NCI-H510A treated with DMSO at 0.1 percent for 48 hours (cell line): Measurements from ENCODE around the gene RTL10.

Experiments used
- DNase-seq: peaks from one replicate; lab custom pipeline; 2025; lab: John Stamatoyannopoulos, UW

Gene RTL10

DNA sequence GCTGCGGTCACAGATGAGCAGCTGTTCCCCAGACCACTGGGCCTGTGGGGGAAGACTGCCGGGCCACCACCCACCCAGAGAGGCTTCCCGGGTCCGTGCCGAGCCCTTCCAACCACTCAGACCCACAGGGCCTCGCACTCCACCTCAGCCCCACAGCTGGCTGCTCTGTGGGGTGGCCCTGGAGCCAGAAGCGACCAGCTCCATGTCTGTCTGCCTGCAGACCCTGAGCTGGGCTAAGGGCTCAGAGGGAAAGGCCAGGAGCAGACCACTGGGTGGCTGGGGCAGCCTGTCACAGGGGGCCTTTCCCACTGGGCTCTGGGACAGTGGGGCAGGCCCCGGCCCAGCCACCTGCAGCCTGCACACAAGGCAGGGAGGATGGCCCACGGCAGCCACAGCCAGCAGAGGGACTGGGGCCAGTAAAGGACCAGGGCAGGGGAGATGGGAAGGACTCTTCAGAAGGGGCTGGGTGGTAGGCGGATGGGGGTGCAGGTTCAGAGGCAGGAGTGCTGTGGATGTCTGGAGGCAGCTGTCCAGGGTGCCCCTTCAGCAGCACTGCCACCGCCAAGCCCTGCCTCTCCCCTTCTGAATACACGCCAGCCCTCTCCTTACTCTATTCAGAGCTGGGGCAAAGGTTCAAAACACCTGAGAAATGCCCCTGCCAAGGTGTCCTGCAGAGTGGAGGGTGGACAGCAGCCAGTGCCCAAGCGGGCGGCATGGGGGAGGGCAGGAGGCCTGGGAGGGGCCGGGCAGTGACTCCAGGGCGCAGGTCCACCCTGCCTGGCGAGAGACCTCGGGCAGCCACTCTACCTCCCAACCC, 32.2 kb downstream of the RTL10 start:
- DNase-seq: no peak

GRCh38 chr22:19821523-19822300, 33.0 kb downstream of the RTL10 start:
- no peak for DNase-seq

- DNase-seq: no peak
These were observed 33.7 kb downstream of the RTL10 start for GRCh38 chr22:19820880-19821522.

- no peak for DNase-seq
These were observed 34.5 kb downstream of the RTL10 start for GRCh38 chr22:19819911-19820879.

DNA sequence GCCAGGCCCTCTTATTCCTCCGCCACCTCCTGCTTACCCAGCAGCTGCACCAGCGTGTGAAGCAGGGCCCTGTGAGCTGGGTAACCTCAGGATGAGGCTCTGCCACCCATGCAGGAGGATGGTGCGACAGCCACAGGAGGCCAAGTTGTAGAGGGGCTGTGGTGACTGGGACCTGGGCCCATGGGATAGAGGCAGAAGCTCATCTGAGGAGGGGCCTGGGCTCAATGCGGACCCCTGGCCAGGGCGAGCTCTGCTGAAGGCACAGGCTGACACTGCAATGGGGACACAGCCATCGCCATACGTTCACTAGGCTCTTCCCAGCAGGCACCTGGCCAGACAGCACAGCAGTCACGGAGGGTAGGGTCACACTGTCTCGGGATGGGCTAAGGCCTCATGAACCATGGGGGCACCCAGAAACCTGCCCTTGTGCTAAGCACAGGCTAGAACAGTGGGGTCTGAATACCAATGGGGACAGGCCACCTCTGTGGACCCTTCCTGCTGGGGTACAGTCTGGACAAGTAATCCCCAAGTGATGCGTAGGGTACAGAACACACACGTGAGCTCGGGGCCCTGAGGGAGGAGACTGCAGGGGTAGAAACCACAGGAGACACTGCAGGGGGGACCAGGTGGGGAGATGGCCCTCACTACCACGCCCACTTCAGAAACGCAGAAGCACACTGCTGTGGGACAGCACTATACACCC, 35.3 kb downstream of the RTL10 start:
- DNase-seq: no peak

- DNase-seq: no peak
These were observed 36.1 kb downstream of the RTL10 start for GRCh38 chr22:19818324-19819207.

- DNase-seq: no peak
These were observed 38.1 kb downstream of the RTL10 start for GRCh38 chr22:19816372-19817119.

DNA sequence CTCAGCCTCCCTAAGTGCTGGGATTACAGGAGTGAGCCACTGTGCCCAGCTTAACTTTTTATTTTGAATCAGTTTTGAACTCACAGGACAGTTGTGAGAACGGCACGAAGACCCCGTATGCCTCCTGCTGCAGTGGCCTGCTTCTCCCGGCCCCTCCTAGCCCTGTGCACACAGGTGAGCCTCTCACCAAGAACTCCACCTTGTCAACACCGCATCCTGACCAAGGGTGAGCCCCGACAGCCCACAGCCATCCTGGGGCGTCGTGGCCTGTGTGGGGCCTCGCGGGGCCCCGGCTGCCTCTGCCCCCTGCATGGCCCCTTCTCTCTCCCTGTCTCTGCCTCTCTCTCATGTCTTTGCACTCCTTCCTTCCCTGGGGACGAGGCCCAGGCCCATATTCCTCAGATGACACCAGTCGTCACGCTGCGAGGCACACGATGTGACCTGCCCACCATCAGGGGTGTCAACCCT, 38.8 kb downstream of the RTL10 start:
- no peak for DNase-seq

GRCh38 chr22:19815093-19815822, 39.4 kb downstream of the RTL10 start:
- no peak for DNase-seq

DNA sequence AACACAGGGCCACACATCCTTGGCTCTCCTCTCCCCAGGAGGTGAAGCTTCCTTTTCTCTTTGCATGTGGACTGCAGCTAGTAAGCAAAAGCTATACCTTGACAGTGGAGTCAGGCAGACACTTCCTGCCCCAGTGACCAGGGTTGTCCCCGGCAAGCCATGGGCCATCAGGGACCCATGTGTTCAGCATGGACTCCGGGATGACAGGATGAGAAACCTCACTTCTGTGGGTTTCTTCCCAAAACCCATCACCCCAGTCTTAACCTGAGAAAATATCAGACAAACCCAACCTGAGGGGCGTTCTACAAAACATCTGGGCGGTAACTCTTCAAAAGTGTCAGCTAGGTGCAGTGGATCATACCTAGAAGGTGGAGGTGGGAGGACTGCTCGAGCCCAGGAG, 40.2 kb downstream of the RTL10 start:
- no peak for DNase-seq

- DNase-seq: no peak
These were observed 41.8 kb downstream of the RTL10 start for GRCh38 chr22:19812910-19813309.

DNA sequence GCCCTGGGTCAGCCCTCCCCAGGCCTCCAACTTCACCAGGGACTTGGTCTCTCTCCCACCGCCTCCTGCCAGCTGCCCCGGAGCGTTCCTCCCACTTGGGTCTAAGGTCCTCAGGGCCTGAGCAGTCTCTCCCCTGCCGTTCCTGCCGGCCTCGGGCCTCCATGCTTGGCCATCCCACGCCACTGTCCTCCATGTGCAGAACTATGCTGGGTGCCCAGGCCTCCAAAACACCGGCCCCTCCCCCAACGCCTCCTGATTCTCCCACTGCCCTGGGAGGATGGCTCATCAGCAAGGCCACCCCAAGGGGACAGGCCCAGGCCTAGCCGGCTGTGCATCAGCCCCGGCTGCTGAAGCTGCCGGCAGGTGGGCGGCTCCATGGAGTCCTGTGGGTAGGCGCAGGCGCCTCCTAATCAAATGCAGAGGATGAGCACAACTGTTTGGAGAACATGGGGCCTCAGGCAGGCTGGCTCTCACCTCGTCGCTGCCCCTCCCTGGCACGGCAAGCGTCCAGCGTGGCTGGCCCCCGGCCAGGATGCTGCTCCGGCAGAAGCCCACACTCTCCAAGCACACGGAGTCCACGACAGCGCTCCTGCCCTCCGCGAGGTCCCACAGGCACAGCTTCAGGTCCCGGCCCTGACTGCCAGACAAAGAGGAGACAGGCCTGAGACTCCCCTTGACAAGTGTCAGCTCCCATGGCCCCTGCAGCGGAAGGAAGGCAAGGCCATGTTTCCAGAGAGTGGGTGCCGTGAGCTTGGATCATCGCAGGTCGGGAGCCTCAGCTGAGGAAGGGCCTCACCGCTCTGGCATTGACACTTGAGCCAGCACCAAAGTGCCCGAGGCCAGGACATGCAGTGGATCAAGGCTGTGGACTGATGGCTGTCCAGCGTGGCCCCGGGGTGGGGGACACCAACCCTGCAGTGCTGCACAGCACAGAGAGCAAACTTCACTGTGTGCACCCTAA, 42.6 kb downstream of the RTL10 start:
- no peak for DNase-seq

GRCh38 chr22:19811211-19811621, 43.5 kb downstream of the RTL10 start:
- no peak for DNase-seq

- DNase-seq: no peak
These were observed 44.1 kb downstream of the RTL10 start for GRCh38 chr22:19810381-19811201.

GRCh38 chr22:19809741-19810140, 44.9 kb downstream of the RTL10 start:
- DNase-seq: no peak

- DNase-seq: no peak
These were observed 45.7 kb downstream of the RTL10 start for GRCh38 chr22:19808873-19809478.
